WI38 (cell line): ENCODE results near the gene PAK1.

Experiments used
- H3K4me3 ChIP-seq: 2 replicates; pipeline ENCODE4 v1.5.1; 2011; ENCODE audit warnings: low read depth, mild to moderate bottlenecking, control low read depth, low read length
- TF ChIP-seq, protein P1 (sequence below): IDR thresholded peaks from 2 replicates; pipeline ENCODE4 v1.5.1; 2012; ENCODE audit warnings: low read depth, mild to moderate bottlenecking, control low read depth, low read length

Gene PAK1

GRCh38 chr11:77283101-77283500 lies 190.8 kb downstream of the PAK1 start:
- H3K4me3 ChIP-seq = no peak overlapping the region
- TF ChIP-seq, protein P1, sequence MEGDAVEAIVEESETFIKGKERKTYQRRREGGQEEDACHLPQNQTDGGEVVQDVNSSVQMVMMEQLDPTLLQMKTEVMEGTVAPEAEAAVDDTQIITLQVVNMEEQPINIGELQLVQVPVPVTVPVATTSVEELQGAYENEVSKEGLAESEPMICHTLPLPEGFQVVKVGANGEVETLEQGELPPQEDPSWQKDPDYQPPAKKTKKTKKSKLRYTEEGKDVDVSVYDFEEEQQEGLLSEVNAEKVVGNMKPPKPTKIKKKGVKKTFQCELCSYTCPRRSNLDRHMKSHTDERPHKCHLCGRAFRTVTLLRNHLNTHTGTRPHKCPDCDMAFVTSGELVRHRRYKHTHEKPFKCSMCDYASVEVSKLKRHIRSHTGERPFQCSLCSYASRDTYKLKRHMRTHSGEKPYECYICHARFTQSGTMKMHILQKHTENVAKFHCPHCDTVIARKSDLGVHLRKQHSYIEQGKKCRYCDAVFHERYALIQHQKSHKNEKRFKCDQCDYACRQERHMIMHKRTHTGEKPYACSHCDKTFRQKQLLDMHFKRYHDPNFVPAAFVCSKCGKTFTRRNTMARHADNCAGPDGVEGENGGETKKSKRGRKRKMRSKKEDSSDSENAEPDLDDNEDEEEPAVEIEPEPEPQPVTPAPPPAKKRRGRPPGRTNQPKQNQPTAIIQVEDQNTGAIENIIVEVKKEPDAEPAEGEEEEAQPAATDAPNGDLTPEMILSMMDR = no peak

GRCh38 chr11:77278595-77279506 lies 195.0 kb downstream of the PAK1 start:
- no peak overlapping the region for H3K4me3 ChIP-seq
- TF ChIP-seq, protein P1 = no peak

DNA sequence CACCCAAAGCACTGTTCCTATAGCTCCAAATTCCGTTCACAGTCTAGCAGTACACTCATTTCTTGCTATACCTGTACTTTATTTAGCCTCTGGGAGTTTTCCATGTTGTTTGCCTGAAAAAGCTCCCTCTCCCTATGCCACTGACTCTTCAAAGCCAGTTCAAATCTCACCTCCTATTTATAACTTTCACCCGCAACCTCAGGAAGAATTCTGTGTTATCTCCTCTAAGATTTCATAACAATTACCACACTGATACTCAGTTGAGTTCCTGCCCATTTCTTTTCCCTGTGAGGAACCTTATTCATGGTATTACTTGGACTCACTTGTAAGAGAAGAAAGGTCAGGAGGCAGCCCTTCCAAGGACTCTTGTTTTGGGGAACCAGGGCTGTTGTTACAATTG lies 197.6 kb downstream of the PAK1 start:
- TF ChIP-seq, protein P1 = no peak
- no peak overlapping the region for H3K4me3 ChIP-seq
